PC-3 (cell line): ENCODE measurements around the gene SHROOM3. TPM values are rescaled to one million over a fixed set of nuclear protein-coding genes. Genes with fewer than 3 reads are reported as not detected.

Experiments
- ATAC-seq: fragments of 200-7000 bp; cut with Tn5 transposase; 2 replicates; pipeline ENCODE4 v1.9.1; 2020; ENCODE audit warnings: mild to moderate bottlenecking, moderate library complexity
- BruUV-seq: library from RNA; stranded (reverse); fragments of 400-500 nt; replicated peaks from 2 replicates; lab custom pipeline; 2021; lab: Mats Ljungman, UMichigan
- CTCF ChIA-PET: fragments of 300-600 bp; sonication (Branson Sonifier 250); formaldehyde crosslinking; loops from one replicate; lab custom pipeline; 2022; ENCODE audit warnings: antibody characterized with exemption; lab: Charles Lee
- POLR2A ChIA-PET: fragments of 300-600 bp; sonication (Branson Sonifier 250); formaldehyde crosslinking; loops from one replicate; lab custom pipeline; 2022; ENCODE audit warnings: antibody characterized with exemption; ENCODE audit not compliant: unreplicated experiment; lab: Charles Lee
- DNase-seq: peaks from one replicate; pipeline ENCODE4 v3.0.0-alpha.2; 2015
- H2AFZ ChIP-seq: fragments of 300-600 bp; sonication (generic); 2 replicates; pipeline ENCODE4 v1.6.0; 2016; ENCODE audit warnings: antibody characterized with exemption, low read length
- H3F3A ChIP-seq: fragments of 300-600 bp; sonication (generic); one replicate; pipeline ENCODE4 v1.6.0; 2017; ENCODE audit warnings: antibody characterized with exemption, low read length, control low read depth, mild to moderate bottlenecking; ENCODE audit not compliant: unreplicated experiment
- H3K27ac ChIP-seq: fragments of 300-600 bp; sonication (generic); 2 replicates; pipeline ENCODE4 v1.5.1; 2016; ENCODE audit warnings: mild to moderate bottlenecking, low read length
- H3K27me3 ChIP-seq: fragments of 300-600 bp; sonication (generic); 2 replicates; pipeline ENCODE4 v1.6.1; 2016; ENCODE audit warnings: low read length, mixed read lengths
- H3K36me3 ChIP-seq: fragments of 300-600 bp; sonication (generic); 2 replicates; pipeline ENCODE4 v1.6.1; 2016; ENCODE audit warnings: low read depth, mixed run types, low read length, mixed read lengths
- H3K4me1 ChIP-seq: fragments of 300-600 bp; sonication (generic); 2 replicates; pipeline ENCODE4 v1.5.1; 2016; ENCODE audit warnings: low read length; ENCODE audit not compliant: insufficient read depth
- H3K4me2 ChIP-seq: fragments of 300-600 bp; sonication (generic); 2 replicates; pipeline ENCODE4 v1.6.0; 2016; ENCODE audit warnings: low read length
- H3K4me3 ChIP-seq: fragments of 300-600 bp; sonication (generic); 2 replicates; pipeline ENCODE4 v1.5.1; 2016; ENCODE audit warnings: mild to moderate bottlenecking, low read length, mixed read lengths
- H3K79me2 ChIP-seq: fragments of 300-600 bp; sonication (generic); 2 replicates; pipeline ENCODE4 v1.6.1; 2017; ENCODE audit warnings: low read length, mixed read lengths
- H3K9ac ChIP-seq: fragments of 300-600 bp; sonication (generic); 2 replicates; pipeline ENCODE4 v1.6.0; 2016; ENCODE audit warnings: mild to moderate bottlenecking, low read length
- H3K9me2 ChIP-seq: fragments of 300-600 bp; sonication (generic); replicated peaks from 2 replicates; pipeline ENCODE4 v1.6.1; 2016; ENCODE audit warnings: mixed run types, low read length, mixed read lengths
- H3K9me3 ChIP-seq: fragments of 300-600 bp; sonication (generic); 2 replicates; pipeline ENCODE4 v1.6.1; 2016; ENCODE audit warnings: low read length, mixed read lengths
- H4K20me1 ChIP-seq: fragments of 300-600 bp; sonication (generic); 2 replicates; pipeline ENCODE4 v1.6.1; 2016; ENCODE audit warnings: low read length, mixed read lengths
- CTCF ChIP-seq: fragments of 300-600 bp; sonication (generic); conservative IDR thresholded peaks from 2 replicates; pipeline ENCODE4 v1.5.1; 2017; ENCODE audit warnings: antibody characterized with exemption, low read depth, mild to moderate bottlenecking, low read length
- EZH2 ChIP-seq: fragments of 300-600 bp; sonication (generic); IDR thresholded peaks from one replicate; pipeline ENCODE4 v1.6.1; 2017; ENCODE audit warnings: antibody characterized with exemption, mild to moderate bottlenecking, low read length; ENCODE audit not compliant: unreplicated experiment
- EZH2phosphoT487 ChIP-seq: fragments of 300-600 bp; sonication (generic); IDR thresholded peaks from 2 replicates; pipeline ENCODE4 v1.6.1; 2018; ENCODE audit warnings: mild to moderate bottlenecking, antibody characterized with exemption, low read length, borderline replicate concordance
- intact Hi-C: fragments of 100-400 bp; cut with micrococcal nuclease; formaldehyde crosslinking; loops from 2 replicates; pipeline ENCODE4 v1.9.0; 2023
- total RNA-seq: library from RNA; depleted of rRNA; stranded (reverse); fragments of >200 nt; gene quantifications from 2 replicates; pipeline ENCODE4 v1.2.3, GENCODE V29; 2014

SHROOM3 gene
- total RNA-seq, 1 experiment from 2014 or later = 27.8 TPM

GRCh38 chr4:76717431-76717830, 282.4 kb downstream of the SHROOM3 start:
- no peaks in the 10 kb centered on the region for H4K20me1 ChIP-seq
- no peaks in the 10 kb centered on the region for H3K27me3 ChIP-seq
- ChIA-PET POLR2A (interaction anchor here (0.6 kb wide), 2 partner anchors 64 to 176 kb away, joined by 3 to 4 read pairs; no protein-coding TSS in a partner anchor), CTCF (no interaction called here)
- no peaks in the 10 kb centered on the region for H3K9me3 ChIP-seq
- no peaks in the 10 kb centered on the region for H3K36me3 ChIP-seq
- intact Hi-C loops = no loop called here
- DNase-seq (no peak), ATAC-seq (no peak)
- no peak overlapping the region for H2AFZ ChIP-seq
- BruUV-seq = no TSS peak
- H3K9me2 ChIP-seq = no peaks in the 10 kb centered on the region
- peak overlapping the region; percentile 50 for H3K27ac ChIP-seq
- no peaks in the 10 kb centered on the region for H3F3A ChIP-seq
- H3K4me3 ChIP-seq = no peak overlapping the region
- H3K79me2 ChIP-seq = peaks cover 32% of the 10 kb centered on the region
- TF ChIP-seq EZH2phosphoT487 (no peak), CTCF (no peak), EZH2 (no peak)
- H3K9ac ChIP-seq = no peak overlapping the region
- peaks cover 22% of the 10 kb centered on the region; the same call in 1 of the 2 replicates for H3K4me1 ChIP-seq
- no peak overlapping the region for H3K4me2 ChIP-seq

GRCh38 chr4:76718021-76718420, 283.0 kb downstream of the SHROOM3 start:
- Histone ChIP-seq H3K79me2 (peaks cover 37% of the 10 kb centered on the region), H3K4me1 (peaks cover 22% of the 10 kb centered on the region), H3F3A (no peaks in the 10 kb centered on the region), H3K4me3 (no peak overlapping the region), H3K9me3 (no peaks in the 10 kb centered on the region), H4K20me1 (no peaks in the 10 kb centered on the region), H3K27ac (no peak overlapping the region), H3K36me3 (no peaks in the 10 kb centered on the region), H3K27me3 (no peaks in the 10 kb centered on the region), H3K9me2 (no peaks in the 10 kb centered on the region), H2AFZ (no peak overlapping the region), H3K4me2 (peak overlapping the region; percentile 12; the same call in 1 of the 2 replicates), H3K9ac (no peak overlapping the region)
- CTCF ChIA-PET = no interaction called here
- POLR2A ChIA-PET = interaction anchor here (0.6 kb wide), 1 partner anchor 65 kb away, joined by 4 read pairs; no protein-coding TSS in a partner anchor
- ATAC-seq (no peak), DNase-seq (peak; percentile 36)
- TF ChIP-seq EZH2phosphoT487 (no peak), EZH2 (no peak), CTCF (no peak)
- no TSS peak for BruUV-seq
- intact Hi-C loops = no loop called here

- H3K36me3 ChIP-seq = no peaks in the 10 kb centered on the region
- H4K20me1 ChIP-seq = no peaks in the 10 kb centered on the region
- H3K4me1 ChIP-seq = peaks cover 30% of the 10 kb centered on the region
- H3K79me2 ChIP-seq = peaks cover 39% of the 10 kb centered on the region
- intact Hi-C loops = no loop called here
- BruUV-seq = no TSS peak
- TF ChIP-seq EZH2 = no peak
- TF ChIP-seq CTCF = no peak
- no peak for TF ChIP-seq EZH2phosphoT487
- ChIA-PET CTCF (interaction anchor here (0.5 kb wide), 1 partner anchor 15 kb away, joined by 3 read pairs; no protein-coding TSS in a partner anchor), POLR2A (no interaction called here)
- no peaks in the 10 kb centered on the region for H3K9me2 ChIP-seq
- ATAC-seq = no peak
- no peaks in the 10 kb centered on the region for H3K27me3 ChIP-seq
- H3K9ac ChIP-seq = no peak overlapping the region
- no peak overlapping the region for H3K27ac ChIP-seq
- no peaks in the 10 kb centered on the region for H3F3A ChIP-seq
- no peak for DNase-seq
- H3K4me3 ChIP-seq = no peak overlapping the region
- no peak overlapping the region for H3K4me2 ChIP-seq
- no peaks in the 10 kb centered on the region for H3K9me3 ChIP-seq
- H2AFZ ChIP-seq = no peak overlapping the region
These were observed 283.8 kb downstream of the SHROOM3 start for GRCh38 chr4:76718831-76719230.
